Skin epidermis (tissue), 12 donors: ENCODE results near the gene GP5.

Experiments
- H3K27ac ChIP-seq, 21 experiments: fragments of 200-600 bp; sonication (generic) in 11 of 21; one replicate each; pipeline ENCODE4 v1.5.0; 2020; ENCODE audit warnings: mild to moderate bottlenecking in 3 of 21, inconsistent platforms in 2 of 21, moderate library complexity in 2 of 21
- H3K4me3 ChIP-seq, 7 experiments: fragments of 200-600 bp; sonication (generic) in 2 of 7; one replicate each; pipeline ENCODE4 v1.5.0; 2020; ENCODE audit warnings: inconsistent platforms in 2 of 7, mild to moderate bottlenecking in 2 of 7, moderate library complexity in 1 of 7

GP5 gene

GRCh38 chr3:194399874-194400411, 877 bp upstream of the GP5 start:
- no peak overlapping the region for H3K27ac ChIP-seq
- no peak overlapping the region for H3K4me3 ChIP-seq

- Histone ChIP-seq H3K4me3 (peak overlapping the region in 6 of 7 experiments; percentile 4 to 34 (median 16)), H3K27ac (peak overlapping the region in 2 of 21 experiments; percentile 37 to 70)
Measured at GRCh38 chr3:194397757-194398312, 1.2 kb downstream of the GP5 start.

- peak overlapping the region in 6 of 7 experiments; percentile 4 to 34 (median 16) for H3K4me3 ChIP-seq
- H3K27ac ChIP-seq, result peak overlapping the region in 14 of 21 experiments; percentile 29 to 85 (median 58)
Measured at GRCh38 chr3:194396859-194397756, 2.0 kb downstream of the GP5 start.

- peak overlapping the region in 14 of 21 experiments; percentile 29 to 85 (median 58) for H3K27ac ChIP-seq
- peak overlapping the region in 5 of 7 experiments; percentile 3 to 34 (median 22) for H3K4me3 ChIP-seq
Measured at GRCh38 chr3:194396539-194396858, 2.6 kb downstream of the GP5 start.

- peak overlapping the region in 12 of 21 experiments; percentile 33 to 85 (median 62) for H3K27ac ChIP-seq
- H3K4me3 ChIP-seq, result peak overlapping the region in 3 of 7 experiments; percentile 4 to 33 (median 22)
Measured at GRCh38 chr3:194395778-194396538, 3.1 kb downstream of the GP5 start.

GRCh38 chr3:194395212-194395611, 3.9 kb downstream of the GP5 start:
- Histone ChIP-seq H3K4me3 (no peak overlapping the region), H3K27ac (peak overlapping the region in 6 of 21 experiments; percentile 33 to 85 (median 71))

GRCh38 chr3:194392576-194392975, 6.5 kb downstream of the GP5 start:
- Histone ChIP-seq H3K27ac (no peak overlapping the region), H3K4me3 (no peak overlapping the region)

GRCh38 chr3:194390835-194391234, 8.2 kb downstream of the GP5 start:
- Histone ChIP-seq H3K4me3 (no peak overlapping the region), H3K27ac (no peak overlapping the region)

- Histone ChIP-seq H3K4me3 (no peak overlapping the region), H3K27ac (no peak overlapping the region)
Measured at GRCh38 chr3:194389269-194389668, 9.8 kb downstream of the GP5 start.

GRCh38 chr3:194387926-194388418, 11.1 kb downstream of the GP5 start:
- no peak overlapping the region for H3K27ac ChIP-seq
- no peak overlapping the region for H3K4me3 ChIP-seq

- H3K4me3 ChIP-seq, result no peak overlapping the region
- H3K27ac ChIP-seq, result no peak overlapping the region
Measured at GRCh38 chr3:194387276-194387675, 11.8 kb downstream of the GP5 start.

- H3K27ac ChIP-seq, result no peak overlapping the region
- H3K4me3 ChIP-seq, result no peak overlapping the region
Measured at GRCh38 chr3:194386648-194387047, 12.4 kb downstream of the GP5 start.

GRCh38 chr3:194386066-194386465, 13.0 kb downstream of the GP5 start:
- Histone ChIP-seq H3K27ac (no peak overlapping the region), H3K4me3 (no peak overlapping the region)

- no peak overlapping the region for H3K27ac ChIP-seq
- no peak overlapping the region for H3K4me3 ChIP-seq
Measured at GRCh38 chr3:194384569-194385001, 14.5 kb downstream of the GP5 start.

GRCh38 chr3:194384156-194384555, 14.9 kb downstream of the GP5 start:
- no peak overlapping the region for H3K4me3 ChIP-seq
- H3K27ac ChIP-seq, result no peak overlapping the region

- H3K4me3 ChIP-seq, result no peak overlapping the region
- no peak overlapping the region for H3K27ac ChIP-seq
Measured at GRCh38 chr3:194383276-194383940, 15.7 kb downstream of the GP5 start.

GRCh38 chr3:194382892-194383223, 16.2 kb downstream of the GP5 start:
- H3K4me3 ChIP-seq, result no peak overlapping the region
- no peak overlapping the region for H3K27ac ChIP-seq

GRCh38 chr3:194382196-194382891, 16.7 kb downstream of the GP5 start:
- Histone ChIP-seq H3K4me3 (no peak overlapping the region), H3K27ac (no peak overlapping the region)

GRCh38 chr3:194381460-194381875, 17.6 kb downstream of the GP5 start:
- H3K27ac ChIP-seq, result no peak overlapping the region
- no peak overlapping the region for H3K4me3 ChIP-seq
